Caco-2 (cell line): ENCODE measurements around the gene RAD51B. TPM values are rescaled to one million over a fixed set of nuclear protein-coding genes. Genes with fewer than 3 reads are reported as not detected.
A peak's percentile ranks its signal among the peaks of the same experiment; 100 is the strongest.
"Not testable (repeated sequence)": the region's sequence is repeated elsewhere in the genome, so short reads cannot be mapped to it uniquely, and the experiment has no call there.

Experiments used
- BruUV-seq: library from RNA; stranded (reverse); fragments of 400-500 nt; replicated peaks from 2 replicates; lab custom pipeline; 2021; lab: Mats Ljungman, UMichigan
- CTCF ChIA-PET: fragments of 300-600 bp; sonication (Branson Sonifier 250); formaldehyde crosslinking; loops from one replicate; lab custom pipeline; 2022; ENCODE audit warnings: antibody characterized with exemption; lab: Charles Lee
- POLR2A ChIA-PET: fragments of 300-600 bp; sonication (Branson Sonifier 250); formaldehyde crosslinking; loops from one replicate; lab custom pipeline; 2022; ENCODE audit warnings: antibody characterized with exemption; lab: Charles Lee
- DNase-seq, 2 experiments: peaks; one replicate each; pipeline versions ENCODE4 v3.0.0 to v3.0.0-alpha.2; 2020 to 2022
- H3K27me3 ChIP-seq: replicated peaks from 2 replicates; pipeline ENCODE4 v1.6.0; 2011; ENCODE audit warnings: low read length; ENCODE audit not compliant: control insufficient read depth, insufficient read depth
- H3K36me3 ChIP-seq: 2 replicates; pipeline ENCODE4 v1.5.1; 2011; ENCODE audit warnings: low read length; ENCODE audit not compliant: control insufficient read depth, insufficient read depth
- H3K4me1 ChIP-seq: fragments of 250-450 bp; sonication (Bioruptor Pico); 2 replicates; pipeline ENCODE4 v1.5.1; 2020; ENCODE audit warnings: mild to moderate bottlenecking
- H3K4me3 ChIP-seq: 2 replicates; pipeline ENCODE4 v1.5.1; 2011; ENCODE audit warnings: low read depth, mild to moderate bottlenecking, control low read depth, low read length
- H3K9me3 ChIP-seq: fragments of 250-450 bp; sonication (Bioruptor Pico); 2 replicates; pipeline ENCODE4 v1.5.1; 2020; ENCODE audit warnings: mild to moderate bottlenecking, moderate library complexity
- H3K27ac Mint-ChIP-seq: one replicate; pipeline ENCODE4 v1.8.0; 2022; ENCODE audit warnings: mixed read lengths; ENCODE audit not compliant: unreplicated experiment
- H3K27me3 Mint-ChIP-seq: one replicate; pipeline ENCODE4 v1.8.0; 2022; ENCODE audit warnings: mixed read lengths; ENCODE audit not compliant: insufficient read depth, unreplicated experiment
- H3K36me3 Mint-ChIP-seq: one replicate; pipeline ENCODE4 v1.8.0; 2022; ENCODE audit warnings: mild to moderate bottlenecking, mixed read lengths; ENCODE audit not compliant: insufficient read depth, unreplicated experiment
- H3K4me1 Mint-ChIP-seq: one replicate; pipeline ENCODE4 v1.8.0; 2022; ENCODE audit warnings: low read depth, mixed read lengths; ENCODE audit not compliant: unreplicated experiment
- H3K4me3 Mint-ChIP-seq: one replicate; pipeline ENCODE4 v1.8.0; 2022; ENCODE audit warnings: mild to moderate bottlenecking, moderate library complexity, mixed read lengths; ENCODE audit not compliant: unreplicated experiment
- H3K9me3 Mint-ChIP-seq: one replicate; pipeline ENCODE4 v1.8.0; 2022; ENCODE audit warnings: mixed read lengths; ENCODE audit not compliant: unreplicated experiment
- CTCF ChIP-seq, 2 experiments: fragments of 200-600 bp in 1 of 2; IDR thresholded peaks; 1 replicate in 1 of 2; 2 replicates in 1 of 2; pipeline versions ENCODE4 v1.5.1 to v1.8.0; 2011 to 2022; ENCODE audit warnings: antibody characterized with exemption in 1 of 2, control low read depth in 1 of 2, inconsistent platforms in 1 of 2, low read depth in 1 of 2, low read length in 1 of 2, mild to moderate bottlenecking in 1 of 2, moderate library complexity in 1 of 2; ENCODE audit not compliant: insufficient read depth in 1 of 2, severe bottlenecking in 1 of 2, unreplicated experiment in 1 of 2
- intact Hi-C: fragments of 100-400 bp; cut with micrococcal nuclease; formaldehyde crosslinking; loops from one replicate; pipeline ENCODE4 v1.10.0; 2022; ENCODE audit not compliant: unreplicated experiment
- total RNA-seq: library from RNA; stranded (reverse); gene quantifications from 2 replicates; pipeline ENCODE4 v1.2.3, GENCODE V29; 2022

RAD51B gene
- total RNA-seq, 1 experiment from 2014 or later: 16.7 TPM

- H3K9me3 ChIP-seq: no peaks in the 10 kb centered on the region
- POLR2A ChIA-PET: no interaction called here
These were observed 223.1 kb downstream of the RAD51B start for GRCh38 chr14:68042586-68043210.

GRCh38 chr14:68043752-68044151, 224.2 kb downstream of the RAD51B start:
- peaks cover 15% of the 10 kb centered on the region for H3K4me1 Mint-ChIP-seq
- ChIA-PET POLR2A (no interaction called here), CTCF (interaction anchor here (0.6 kb wide), 1 partner anchor 788 kb away, joined by 6 read pairs; no protein-coding TSS in a partner anchor)
- H3K4me3 Mint-ChIP-seq: no peak overlapping the region
- no peak overlapping the region for H3K4me3 ChIP-seq
- TF ChIP-seq CTCF (IDR thresholded peaks at IDR 0.05; ENCODE audit: insufficient read depth in 1 of 2, low read depth in 1 of 2, low read length in 1 of 2, severe bottlenecking in 1 of 2, unreplicated experiment in 1 of 2): no peak
- H3K36me3 Mint-ChIP-seq: peaks cover 6% of the 10 kb centered on the region
- peaks cover 10% of the 10 kb centered on the region for H3K4me1 ChIP-seq
- no peak for DNase-seq
- no peaks in the 10 kb centered on the region for H3K9me3 Mint-ChIP-seq
- no peaks in the 10 kb centered on the region for H3K9me3 ChIP-seq
- H3K27me3 Mint-ChIP-seq: no peaks in the 10 kb centered on the region
- intact Hi-C loops: no loop called here
- no peak overlapping the region for H3K27ac Mint-ChIP-seq
- no TSS peak for BruUV-seq
- H3K36me3 ChIP-seq: no peaks in the 10 kb centered on the region
- no peaks in the 10 kb centered on the region for H3K27me3 ChIP-seq

More at GRCh38 chr14:68042586-68043210, 223.1 kb downstream of the RAD51B start:
- peak in 1 of 2 experiments; percentile 7 for DNase-seq
- Mint-ChIP-seq H3K27ac (peak overlapping the region; percentile 55), H3K27me3 (no peaks in the 10 kb centered on the region), H3K4me1 (peaks cover 10% of the 10 kb centered on the region), H3K9me3 (no peaks in the 10 kb centered on the region), H3K36me3 (peaks cover 6% of the 10 kb centered on the region), H3K4me3 (no peak overlapping the region)
- H3K27me3 ChIP-seq: no peaks in the 10 kb centered on the region
- BruUV-seq: no TSS peak
- intact Hi-C loops: no loop called here
- H3K4me3 ChIP-seq: no peak overlapping the region
- no peak for TF ChIP-seq CTCF (IDR thresholded peaks at IDR 0.05; ENCODE audit: insufficient read depth in 1 of 2, low read depth in 1 of 2, low read length in 1 of 2, severe bottlenecking in 1 of 2, unreplicated experiment in 1 of 2)
- CTCF ChIA-PET: no interaction called here
- H3K4me1 ChIP-seq: peaks cover 10% of the 10 kb centered on the region
- no peaks in the 10 kb centered on the region for H3K36me3 ChIP-seq

GRCh38 chr14:68047906-68048305, 228.3 kb downstream of the RAD51B start:
- Histone ChIP-seq H3K27me3 (no peaks in the 10 kb centered on the region), H3K36me3 (no peaks in the 10 kb centered on the region), H3K9me3 (no peaks in the 10 kb centered on the region), H3K4me1 (peaks cover 5% of the 10 kb centered on the region), H3K4me3 (no peak overlapping the region)
- no peak for DNase-seq
- ChIA-PET CTCF (no interaction called here), POLR2A (no interaction called here)
- Mint-ChIP-seq H3K36me3 (peaks cover 6% of the 10 kb centered on the region), H3K4me3 (peak overlapping the region; percentile 47), H3K27ac (peak overlapping the region; percentile 73), H3K27me3 (no peaks in the 10 kb centered on the region), H3K4me1 (peaks cover 7% of the 10 kb centered on the region), H3K9me3 (peaks cover 11% of the 10 kb centered on the region)
- intact Hi-C loops: no loop called here
- TF ChIP-seq CTCF (IDR thresholded peaks at IDR 0.05; ENCODE audit: insufficient read depth in 1 of 2, low read depth in 1 of 2, low read length in 1 of 2, severe bottlenecking in 1 of 2, unreplicated experiment in 1 of 2): no peak
- BruUV-seq: no TSS peak

GRCh38 chr14:68048815-68049214, 229.2 kb downstream of the RAD51B start:
- H3K27me3 Mint-ChIP-seq, H3K36me3 ChIP-seq, H3K4me3 Mint-ChIP-seq, H3K4me1 Mint-ChIP-seq, H3K36me3 Mint-ChIP-seq, H3K27ac Mint-ChIP-seq, H3K4me1 ChIP-seq, POLR2A ChIA-PET, BruUV-seq, intact Hi-C loops, CTCF ChIA-PET, DNase-seq, H3K27me3 ChIP-seq, H3K4me3 ChIP-seq, H3K9me3 ChIP-seq: not testable (repeated sequence)
- H3K9me3 Mint-ChIP-seq: peaks cover 11% of the 10 kb centered on the region
